ENCODE data around the gene CTTNBP2.

CTTNBP2 gene

DNA sequence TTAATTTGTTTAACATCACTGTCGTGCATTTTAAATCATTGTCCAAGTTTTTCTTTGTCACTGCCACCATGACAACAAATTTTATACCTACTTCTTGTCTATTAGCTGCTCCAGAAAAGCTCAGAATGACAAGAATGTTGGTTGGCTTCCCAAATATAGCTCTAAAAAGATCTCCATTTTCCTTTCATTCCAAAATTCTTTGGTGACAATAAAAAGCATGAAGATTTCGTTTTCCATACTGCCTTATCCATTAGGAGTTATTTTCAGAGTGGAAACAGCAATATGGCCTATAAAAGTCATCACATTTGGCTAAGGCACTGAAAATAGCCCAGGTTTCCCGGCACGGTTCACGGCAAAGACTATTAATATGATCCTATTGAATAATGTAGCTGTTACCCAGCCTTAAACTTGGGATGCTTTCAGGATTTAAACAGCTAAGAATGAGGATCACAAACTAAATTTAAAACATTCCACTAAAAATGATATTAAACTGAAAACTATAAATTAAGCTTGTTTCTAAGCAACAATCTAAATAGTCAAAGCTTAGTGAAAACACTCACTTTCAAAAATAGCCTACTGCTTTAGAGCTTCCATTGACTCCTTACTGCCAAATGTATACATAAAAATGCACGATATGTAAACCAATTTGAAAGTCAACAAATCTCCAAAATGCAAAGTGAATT lies 2.7 kb downstream of the CTTNBP2 start:
- no peak for DNase-seq

DNA sequence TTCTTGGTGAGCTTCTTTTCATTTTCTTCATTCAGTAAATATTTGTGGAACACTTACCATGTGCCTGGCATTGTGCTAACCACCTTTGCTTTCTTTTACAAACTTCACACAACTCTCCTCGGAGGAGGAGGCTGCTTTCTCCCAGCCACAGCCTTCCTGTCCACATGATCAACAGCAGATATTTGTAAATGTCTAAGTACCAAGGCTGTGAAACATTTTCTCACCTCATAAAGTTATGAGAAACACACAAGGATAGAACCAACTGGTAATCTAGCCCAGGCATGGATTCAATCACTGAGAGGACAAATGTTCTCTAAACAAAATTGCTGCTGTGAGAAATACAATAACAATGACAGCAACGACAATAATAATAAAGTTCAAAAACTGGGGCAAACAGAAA lies 3.9 kb downstream of the CTTNBP2 start:
- no peak for DNase-seq

DNA sequence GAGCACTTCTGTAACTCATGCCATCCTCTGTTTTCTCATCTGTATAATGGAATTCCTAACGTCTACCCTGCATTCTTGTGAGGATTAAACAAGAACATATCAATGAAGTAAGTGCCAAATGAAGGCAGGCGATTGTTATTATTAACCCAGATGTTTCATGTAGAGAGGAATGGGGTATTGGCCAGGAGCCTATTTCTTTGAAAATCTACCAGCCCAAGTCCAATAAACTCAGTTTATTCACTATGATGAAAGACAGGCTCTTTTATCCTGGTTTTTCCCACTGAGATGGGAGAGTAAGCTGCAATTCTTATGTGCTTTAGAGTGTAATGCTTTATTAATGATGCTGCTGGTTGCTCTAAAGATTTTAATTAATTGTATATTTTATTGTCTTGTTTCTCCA lies 9.6 kb downstream of the CTTNBP2 start:
- no peak for DNase-seq

DNA sequence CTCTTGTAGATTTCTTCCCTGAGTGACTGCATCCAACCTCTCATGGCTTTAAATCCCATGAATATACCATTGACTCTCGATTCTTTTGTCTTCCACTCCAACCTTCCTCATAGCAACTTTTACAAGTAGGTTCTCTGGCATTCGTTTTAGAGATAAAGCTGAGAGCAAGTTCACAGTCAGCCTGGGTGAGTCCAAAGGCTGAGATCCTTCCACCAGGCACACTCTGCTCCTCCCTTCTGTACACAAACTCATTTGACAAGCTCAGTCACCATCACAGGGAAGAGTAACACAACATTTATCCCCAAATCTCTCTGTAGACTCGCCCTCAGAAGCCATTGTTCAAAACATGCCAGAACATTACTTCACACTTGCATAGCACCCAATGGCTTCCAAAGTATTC lies 10.9 kb downstream of the CTTNBP2 start:
- DNase-seq, result no peak

DNA sequence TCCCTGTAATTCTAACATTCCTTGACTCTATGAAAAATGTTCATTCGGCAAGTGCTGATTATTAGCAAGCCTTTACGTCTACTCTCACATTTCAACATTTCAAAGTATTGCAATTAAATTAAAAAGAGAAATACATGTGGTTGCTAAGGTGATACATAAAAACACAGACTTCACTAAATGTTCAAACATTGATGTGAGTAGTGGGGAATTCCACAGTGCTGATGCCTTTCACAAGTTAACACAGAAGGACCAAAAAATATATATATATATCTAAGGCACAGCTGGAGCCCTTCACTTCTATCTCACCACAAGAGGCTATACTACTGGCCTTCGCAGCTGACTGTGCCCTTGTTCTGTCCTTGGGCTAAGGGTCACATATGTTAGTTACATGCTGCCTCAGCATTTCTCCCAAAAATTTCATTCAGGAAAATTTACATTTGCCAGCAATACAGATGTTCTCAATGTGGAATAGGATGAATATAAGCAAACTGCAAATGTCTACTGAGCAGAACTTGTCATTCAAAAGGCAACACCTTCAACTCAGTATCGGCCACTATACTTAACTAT lies 13.9 kb downstream of the CTTNBP2 start:
- no peak for DNase-seq

DNA sequence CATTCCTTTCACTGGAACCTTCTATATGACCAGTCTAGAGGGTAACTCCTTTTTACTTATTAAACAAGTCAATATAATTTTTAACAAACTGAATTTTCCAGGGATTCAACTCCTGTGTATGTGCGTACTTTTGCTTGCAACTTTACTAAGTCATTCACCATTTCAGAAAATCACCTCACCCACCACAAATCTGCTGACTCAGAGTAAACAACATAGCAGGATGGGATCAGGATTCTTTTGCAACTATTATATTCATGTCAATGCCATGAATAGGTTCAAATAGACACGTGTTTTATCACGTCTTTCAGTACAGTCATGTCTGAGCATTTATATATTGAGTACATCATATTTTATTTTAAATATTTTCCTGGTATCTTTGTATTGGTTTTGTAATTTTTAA lies 14.5 kb downstream of the CTTNBP2 start:
- DNase-seq, result no peak

DNA sequence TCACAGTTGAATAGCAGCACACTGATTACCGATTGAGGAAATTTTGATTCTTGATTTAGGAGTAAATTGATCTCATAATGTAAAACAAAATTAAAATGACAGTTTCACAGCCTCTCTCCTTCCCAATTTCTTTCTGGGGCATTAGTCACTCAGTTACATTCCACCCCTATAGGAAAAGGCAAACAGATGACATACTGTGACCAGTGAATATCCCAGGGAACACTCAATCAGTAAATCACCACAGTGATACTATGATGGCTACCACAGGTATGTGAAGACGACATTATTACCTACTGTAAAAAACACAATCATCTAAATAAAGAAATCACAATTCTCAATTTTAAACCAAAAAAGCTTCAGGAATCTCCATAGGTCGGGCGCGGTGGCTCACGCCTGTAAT lies 15.5 kb downstream of the CTTNBP2 start:
- DNase-seq, result no peak

DNA sequence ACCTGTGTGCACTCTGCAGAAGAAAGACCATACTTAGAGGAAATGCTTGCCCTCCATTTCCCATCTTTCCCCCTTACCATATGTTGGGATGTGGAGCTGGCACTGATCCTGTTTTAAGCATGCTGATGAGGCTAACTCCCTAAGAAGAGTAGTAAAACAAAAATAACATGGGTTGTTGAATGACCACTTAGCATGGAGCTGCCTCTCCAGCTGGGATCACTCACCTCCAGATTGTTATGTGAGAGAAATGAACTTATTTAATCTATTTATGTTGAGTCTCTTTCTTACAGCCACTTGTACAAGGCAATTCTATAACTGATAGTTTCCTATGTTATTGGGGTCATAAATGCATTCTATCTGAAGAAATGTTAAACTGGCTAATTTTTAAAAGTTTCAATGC lies 17.0 kb downstream of the CTTNBP2 start:
- DNase-seq, result no peak

DNA sequence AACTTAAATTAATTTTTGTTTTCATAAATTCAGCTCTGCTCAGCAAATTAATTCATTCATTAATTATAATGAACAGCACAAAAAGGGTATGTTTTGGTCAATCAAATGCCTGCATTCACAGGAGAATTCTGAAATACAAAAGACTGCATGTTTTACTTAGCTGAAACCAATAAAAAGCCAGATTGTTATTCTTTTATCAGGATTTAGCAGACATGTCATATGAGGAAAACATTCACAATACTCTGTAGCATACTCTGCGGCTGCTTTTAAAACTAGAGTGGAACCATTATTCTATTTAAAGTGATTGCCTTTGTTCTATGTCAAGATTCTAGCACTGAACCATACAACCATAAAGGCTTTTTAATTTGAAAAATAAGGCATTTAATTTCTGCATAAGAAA lies 19.1 kb downstream of the CTTNBP2 start:
- DNase-seq, result no peak

DNA sequence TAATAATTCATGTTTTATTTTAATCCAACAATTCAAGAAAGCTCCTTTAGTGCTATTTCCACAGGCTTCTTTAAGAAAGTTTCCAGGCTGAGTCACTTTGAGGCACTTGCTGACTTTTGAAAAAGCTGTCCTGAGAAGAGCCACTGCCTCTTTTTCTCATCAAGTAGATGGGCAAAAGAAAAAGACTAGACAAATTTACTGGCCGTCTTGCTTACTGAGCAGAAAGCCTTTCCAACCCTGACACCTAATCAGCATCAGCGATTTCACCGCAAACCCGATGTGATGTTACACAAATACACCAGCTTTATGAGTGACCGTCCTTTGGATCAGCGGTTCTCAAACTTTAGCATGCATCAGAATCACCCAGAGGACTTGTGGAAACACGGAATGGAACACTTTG lies 24.3 kb downstream of the CTTNBP2 start:
- no peak for DNase-seq

DNA sequence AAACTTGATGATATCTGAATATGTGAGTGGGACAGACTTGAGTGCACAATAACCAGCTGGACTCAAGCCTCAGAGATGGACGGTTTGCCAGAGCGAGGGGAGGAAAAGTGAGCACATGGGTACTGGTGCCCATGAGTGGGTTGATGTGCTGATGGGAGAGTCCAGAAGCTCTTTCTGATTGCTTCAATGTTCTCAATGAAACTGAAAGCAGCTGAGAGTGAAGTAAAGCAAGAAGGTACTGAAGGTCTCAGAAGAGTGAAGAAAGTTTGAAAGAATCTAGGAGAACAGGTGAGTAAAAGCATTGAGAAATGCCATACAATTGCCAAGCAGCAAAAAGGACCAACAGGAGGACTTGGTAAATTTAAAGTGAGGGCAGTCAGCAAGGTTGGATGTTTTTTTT lies 28.6 kb downstream of the CTTNBP2 start:
- DNase-seq, result no peak

DNA sequence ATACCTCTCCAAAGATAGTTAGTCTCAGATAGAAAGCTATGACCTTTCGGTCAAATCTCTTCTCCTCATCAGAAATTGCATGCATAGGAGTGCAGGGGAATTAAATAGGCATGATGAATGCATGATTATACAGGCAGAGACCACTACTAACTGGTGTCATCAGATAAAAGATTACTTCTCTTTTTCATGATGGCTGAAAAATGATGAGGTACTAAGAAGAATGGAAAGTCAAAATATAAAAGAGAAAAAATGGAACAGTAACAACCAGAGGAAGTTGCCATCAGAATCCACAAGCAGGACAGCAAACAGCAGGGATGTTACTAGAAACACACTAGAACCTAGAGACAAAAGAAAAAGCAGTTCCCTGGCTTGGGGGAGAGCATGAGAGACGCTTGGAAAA lies 31.6 kb downstream of the CTTNBP2 start:
- no peak for DNase-seq

DNA sequence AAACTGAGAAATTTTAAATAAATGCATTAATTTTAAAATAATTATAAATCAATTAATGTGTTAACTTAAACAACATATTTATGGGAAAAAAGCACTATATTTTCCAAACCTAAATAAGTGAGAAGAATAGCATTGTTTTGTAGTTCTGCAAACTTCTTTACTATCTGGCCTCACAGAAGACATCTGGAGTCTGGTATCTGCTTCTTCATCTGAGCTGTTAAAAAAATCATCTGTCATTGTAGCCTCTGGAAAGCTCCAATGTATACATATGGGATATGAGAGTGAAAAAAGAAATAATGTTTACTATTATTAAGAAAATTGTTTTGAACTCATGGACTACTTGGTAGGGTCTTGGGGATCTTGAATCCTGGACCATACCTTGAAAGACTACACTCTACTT lies 32.2 kb downstream of the CTTNBP2 start:
- DNase-seq, result peak; percentile 56

DNA sequence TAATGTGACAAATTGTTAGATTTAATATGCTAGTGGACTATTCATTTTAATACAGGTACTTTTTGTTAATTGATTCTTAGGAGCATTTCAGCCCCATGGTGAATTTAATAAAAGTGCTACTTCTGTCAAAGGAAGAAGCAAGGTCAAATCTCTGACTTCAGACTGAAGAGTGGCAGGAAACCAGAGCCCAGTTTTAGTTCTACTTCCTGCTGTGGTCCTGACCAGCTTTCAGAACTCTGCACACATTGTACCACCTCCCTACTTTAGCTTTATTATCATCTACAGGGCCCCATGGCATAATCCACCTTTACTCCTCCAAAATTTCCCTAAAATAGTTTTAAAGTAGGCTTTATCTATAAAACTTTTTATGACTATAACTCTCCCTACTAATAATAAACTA lies 33.7 kb downstream of the CTTNBP2 start:
- no peak for DNase-seq

DNA sequence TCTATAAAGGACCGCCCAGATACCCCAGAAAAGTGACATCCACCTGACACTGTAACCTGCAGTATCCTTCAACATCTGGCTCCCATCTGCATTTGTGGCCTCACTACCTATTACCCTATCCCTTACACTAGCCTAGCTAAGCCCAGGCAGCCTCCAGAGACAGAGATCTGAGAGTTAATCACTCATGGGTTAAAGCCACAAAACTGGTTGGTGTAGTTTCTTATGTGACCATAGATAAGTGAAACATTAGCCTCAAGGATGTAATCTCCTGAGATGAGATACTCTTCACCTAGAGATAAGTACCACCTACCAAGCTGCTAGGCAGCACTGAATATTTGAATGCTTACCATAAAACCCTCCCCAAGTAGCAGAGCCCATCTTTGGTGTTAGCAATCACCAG lies 35.4 kb downstream of the CTTNBP2 start:
- peak; percentile 51 for DNase-seq

DNA sequence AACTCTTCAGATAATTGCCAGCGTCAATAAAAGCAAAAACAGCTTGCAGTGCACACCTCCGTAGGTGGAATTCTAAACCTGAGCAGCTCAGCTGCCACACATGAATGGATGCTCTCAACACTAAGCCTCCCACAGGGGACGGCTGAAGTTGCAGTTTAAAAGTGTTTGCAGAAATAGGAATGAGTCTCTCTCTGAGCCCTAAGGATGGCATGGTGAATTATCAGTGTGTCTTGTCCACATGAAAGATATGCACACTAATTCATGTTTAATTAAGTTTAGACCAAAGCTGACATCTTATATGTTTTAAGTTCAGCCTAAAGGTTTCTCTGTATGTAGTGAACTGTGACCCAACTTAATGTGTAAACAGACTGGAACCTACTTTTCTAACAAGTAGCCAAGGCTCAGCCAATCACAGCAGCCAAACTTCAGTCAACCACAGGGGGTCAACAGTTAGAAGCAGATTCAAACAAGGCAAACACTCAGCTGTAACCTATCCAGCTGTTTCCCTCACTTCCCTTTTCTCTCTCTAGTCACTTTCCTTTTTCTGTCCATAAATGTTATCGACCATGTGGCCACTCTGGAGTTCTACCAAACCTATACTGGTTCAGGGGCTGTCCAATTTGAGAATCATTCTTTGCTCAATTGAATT lies 38.1 kb downstream of the CTTNBP2 start:
- DNase-seq, result peak; percentile 58

DNA sequence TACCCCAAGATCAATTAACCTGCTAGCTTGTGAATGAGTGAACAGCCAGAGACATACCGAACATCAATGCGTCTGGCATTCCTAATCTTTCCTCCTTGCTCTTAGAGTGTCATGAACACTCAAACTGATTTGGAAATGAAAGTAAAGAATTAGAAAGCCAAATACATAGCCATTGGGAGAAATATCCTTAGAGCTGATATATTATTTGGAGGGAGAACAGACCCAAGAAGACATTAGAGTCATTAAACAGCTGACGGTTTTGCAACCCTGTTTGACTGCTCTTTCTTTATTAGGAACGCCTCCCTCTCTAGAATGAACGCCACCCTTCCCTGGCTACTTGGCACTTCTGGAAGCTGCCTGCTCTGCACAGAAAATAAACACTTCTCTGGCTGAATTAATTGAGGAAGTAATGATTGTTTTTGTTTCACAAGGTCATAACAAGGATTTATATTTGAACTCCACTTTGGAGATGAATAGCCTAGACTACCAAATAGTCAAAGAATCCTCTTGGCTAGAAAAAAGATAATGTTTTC lies 42.8 kb downstream of the CTTNBP2 start:
- no peak for DNase-seq

DNA sequence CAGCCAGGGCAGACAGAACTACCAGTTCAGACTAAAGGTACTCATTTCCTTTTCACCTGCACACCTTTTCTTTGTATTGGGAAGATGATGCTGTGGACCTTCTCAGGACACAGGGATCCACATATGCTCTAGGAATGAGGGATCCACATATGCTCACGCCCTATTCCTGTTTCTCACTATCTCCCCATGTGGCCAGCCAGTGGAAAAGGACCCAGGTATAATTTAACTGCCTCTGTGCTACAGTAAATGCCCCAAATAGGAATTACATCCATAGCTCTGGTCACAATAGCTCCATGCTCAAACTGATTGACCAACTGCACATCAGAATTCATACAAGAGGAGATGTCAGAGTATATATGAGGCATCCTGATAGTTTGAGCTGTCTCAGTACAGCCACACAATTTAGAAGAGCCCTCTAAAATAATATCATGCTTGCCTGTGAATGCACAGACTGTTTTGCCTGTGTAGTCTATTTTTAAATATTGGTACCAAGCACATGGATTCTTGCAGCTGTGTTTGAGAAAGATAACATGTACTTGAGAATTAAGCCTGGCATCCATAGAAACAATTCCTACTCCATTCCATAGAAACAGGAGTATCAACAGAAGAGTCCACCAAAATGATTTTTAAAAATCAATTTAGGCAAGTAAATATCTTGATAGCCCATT lies 43.7 kb downstream of the CTTNBP2 start:
- no peak for DNase-seq

DNA sequence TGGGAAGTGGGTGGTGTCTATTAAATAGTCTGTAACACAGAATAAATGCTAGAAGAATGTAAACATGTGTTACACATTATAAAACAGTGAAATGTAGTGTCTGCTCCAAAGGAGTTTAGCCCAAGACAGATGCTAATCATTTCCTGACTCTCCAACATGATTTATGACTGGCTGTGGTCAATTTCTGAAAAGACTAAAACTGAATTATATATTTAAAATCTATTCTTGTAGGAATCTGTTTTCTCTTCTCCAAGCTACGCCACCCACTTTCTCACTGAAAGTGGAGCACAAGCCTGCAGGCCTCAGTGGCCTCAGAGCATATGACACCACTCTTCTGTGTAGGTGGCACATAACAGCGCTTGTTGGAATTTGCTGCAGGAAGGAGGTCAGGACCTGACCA lies 44.4 kb downstream of the CTTNBP2 start:
- DNase-seq, result no peak

DNA sequence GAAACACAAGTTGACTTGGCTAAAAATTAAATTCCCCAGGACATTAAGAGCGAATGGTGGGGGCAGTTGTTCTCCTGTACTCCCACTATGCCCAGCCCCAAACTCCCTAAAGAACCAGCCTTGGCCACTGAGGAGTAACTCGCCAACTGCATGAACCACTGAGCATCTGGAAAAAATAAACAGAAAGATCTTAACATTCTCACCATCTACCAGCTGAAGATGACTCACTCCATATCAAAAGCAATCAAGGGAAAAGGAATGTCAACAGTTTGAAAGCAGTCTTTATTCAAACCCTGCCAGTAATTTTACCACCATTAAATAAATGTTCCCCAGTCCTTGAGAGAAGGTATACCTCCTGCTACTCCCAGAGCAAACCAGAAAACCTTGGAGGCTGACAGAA lies 45.4 kb downstream of the CTTNBP2 start:
- DNase-seq, result no peak

DNA sequence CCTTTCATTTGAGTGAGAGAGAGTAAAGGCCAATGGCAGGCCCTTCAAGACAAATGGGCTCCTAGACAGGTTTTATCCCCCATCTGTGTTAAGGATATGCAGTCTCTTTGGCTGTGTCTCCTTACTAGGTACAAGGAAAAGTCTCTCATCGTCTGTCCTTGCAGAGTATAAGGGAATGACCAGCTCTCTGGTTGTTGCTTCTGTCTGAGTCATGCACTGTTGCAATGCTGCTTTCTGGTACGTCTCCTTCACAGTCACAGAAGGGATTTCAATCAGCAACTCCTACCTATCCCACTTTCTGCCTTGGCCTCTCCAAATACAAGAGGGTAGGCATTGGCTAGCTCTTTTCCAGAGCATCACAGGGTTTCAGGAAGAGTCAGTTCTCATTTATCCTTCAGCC lies 48.1 kb downstream of the CTTNBP2 start:
- DNase-seq, result no peak

DNA sequence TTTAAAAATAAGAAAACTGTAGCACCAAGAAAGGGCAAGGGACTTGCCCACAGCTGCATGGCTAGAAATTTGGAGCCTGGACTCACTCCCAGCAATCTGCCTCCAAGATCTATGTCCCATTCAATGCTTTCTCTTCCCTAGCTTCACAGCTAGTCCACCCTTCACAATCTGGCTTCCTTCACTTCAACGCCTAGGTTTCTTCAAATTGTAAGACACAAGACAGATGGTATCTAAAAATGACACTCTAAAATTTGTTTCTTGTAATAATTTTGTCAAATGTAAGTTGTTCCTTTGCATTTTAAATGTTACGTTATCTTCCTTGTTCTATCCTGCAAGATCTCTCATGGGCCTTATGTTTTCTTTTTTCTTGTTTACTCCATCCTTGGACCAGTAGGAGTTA lies 48.6 kb downstream of the CTTNBP2 start:
- no peak for DNase-seq

DNA sequence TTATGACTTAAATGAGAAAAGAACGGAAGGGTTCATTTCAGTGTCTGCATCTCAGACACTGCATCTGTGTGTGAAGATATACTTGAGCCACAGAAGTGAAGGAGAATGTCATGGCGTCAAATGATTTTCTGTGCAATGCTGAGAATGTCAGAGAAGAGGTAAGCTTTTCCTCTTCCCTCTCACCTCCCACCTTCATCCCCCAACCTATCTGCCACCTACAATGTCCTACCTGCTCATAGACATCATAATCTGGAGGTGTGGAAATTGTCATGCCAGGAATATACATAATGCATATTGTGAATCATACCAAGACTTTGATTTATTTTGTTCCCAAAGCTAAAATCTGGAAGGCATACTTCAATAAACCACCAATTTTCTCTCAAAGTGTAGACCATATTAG lies 53.7 kb downstream of the CTTNBP2 start:
- DNase-seq, result no peak

DNA sequence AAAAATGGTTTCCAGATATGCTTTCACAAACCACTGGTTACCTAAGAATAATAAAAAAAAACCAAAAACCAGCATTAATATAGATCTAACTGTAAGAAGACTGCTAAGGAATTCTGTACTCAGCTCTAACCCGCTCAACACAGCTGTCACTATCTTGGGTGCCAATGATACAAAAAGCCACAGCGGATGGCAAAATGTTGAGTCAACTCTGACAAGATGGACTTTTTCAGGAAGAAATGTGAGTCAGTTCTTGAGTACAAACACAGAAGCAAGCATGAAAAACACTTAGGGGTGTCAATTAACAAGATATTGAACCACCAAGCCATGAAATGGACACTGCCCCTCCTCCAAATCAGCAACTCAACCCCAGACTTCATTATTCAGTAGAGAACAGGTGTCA lies 55.0 kb downstream of the CTTNBP2 start:
- DNase-seq, result no peak
